Transverse colon (tissue), 4 donors: ENCODE results near the gene CFAP61. TPM values are rescaled to one million over a fixed set of nuclear protein-coding genes. Genes with fewer than 3 reads are reported as not detected.
A peak's percentile ranks its signal among the peaks of the same experiment; 100 is the strongest.
"Not testable (repeated sequence)": the region's sequence is repeated elsewhere in the genome, so short reads cannot be mapped to it uniquely, and the experiment has no call there.

Experiments used
- DNase-seq: peaks from one replicate; pipeline ENCODE4 v3.0.0-alpha.2; 2019
- H3K27ac ChIP-seq, 4 donors: fragments of 200-600 bp; sonication (generic); 2 replicates each; pipeline ENCODE4 v1.5.1; 2016 to 2018; ENCODE audit warnings: inconsistent platforms in 4 of 4
- H3K27me3 ChIP-seq: fragments of 200-600 bp; sonication (generic); 2 replicates; pipeline ENCODE4 v1.5.1; 2017; ENCODE audit warnings: inconsistent platforms
- H3K36me3 ChIP-seq, 4 donors: fragments of 200-600 bp; sonication (generic); 2 replicates each; pipeline ENCODE4 v1.5.1; 2017 to 2019; ENCODE audit warnings: inconsistent platforms in 4 of 4
- H3K4me1 ChIP-seq, 4 donors: fragments of 200-600 bp; sonication (generic); 2 replicates each; pipeline ENCODE4 v1.5.1; 2017 to 2020; ENCODE audit warnings: inconsistent platforms in 4 of 4
- H3K4me3 ChIP-seq, 4 donors: fragments of 200-600 bp; sonication (generic); 1 replicate in 1 of 4; 2 replicates in 3 of 4; pipeline versions ENCODE4 v1.5.1 to v1.6.1; 2017 to 2019; ENCODE audit warnings: inconsistent platforms in 4 of 4
- H3K9me3 ChIP-seq, 2 donors: fragments of 200-600 bp; sonication (generic); 2 replicates each; pipeline ENCODE4 v1.5.1; 2017 to 2019; ENCODE audit warnings: inconsistent platforms in 2 of 2
- EP300 ChIP-seq: sonication (generic); formaldehyde crosslinking; IDR thresholded peaks from one replicate; pipeline ENCODE4 v1.6.1; 2017; ENCODE audit warnings: antibody characterized with exemption, low read depth
- POLR2A ChIP-seq: fragments of 450-650 bp; IDR thresholded peaks from one replicate; pipeline ENCODE4 v1.6.1; 2016; ENCODE audit warnings: antibody characterized with exemption, mild to moderate bottlenecking, moderate library complexity
- POLR2AphosphoS5 ChIP-seq, 3 donors: sonication (generic); formaldehyde crosslinking; IDR thresholded peaks; one replicate each; pipeline ENCODE4 v1.6.1; 2016; ENCODE audit warnings: antibody characterized with exemption in 3 of 3
- WGBS, 2 donors: methylation state at CpG; one replicate each; pipeline ENCODE4 v1.1.5; 2018; ENCODE audit warnings: low coverage in 1 of 2; 5-methylcytosine and 5-hydroxymethylcytosine counted together
- in situ Hi-C, 4 donors: fragments of 200-750 bp; cut with MboI; loops; one replicate each; pipeline versions ENCODE4 v1.15.0 to v1.15.1; 2017; ENCODE audit warnings: low sequenced_read_pairs in 3 of 4, low pct_ligation_motif_present in 1 of 4, low pct_unique_long_range_greater_than_20kb in 1 of 4
- intact Hi-C: fragments of 100-400 bp; cut with DNase I; formaldehyde crosslinking; loops from one replicate; pipeline ENCODE4 v1.15.1; 2023; ENCODE audit warnings: low total_unique reads
- total RNA-seq, 4 donors: library from RNA; depleted of rRNA; stranded (reverse); fragments of >200 nt; gene quantifications; one replicate each; pipeline ENCODE4 v1.1.0, GENCODE V29; 2016
- TF ChIP-seq, protein P1 (sequence below), 5 experiments: fragments of 200-600 bp in 3 of 5; fragments of 450-650 bp in 2 of 5; sonication (generic) in 3 of 5; IDR thresholded peaks; 1 replicate in 2 of 5; 2 replicates in 3 of 5; pipeline ENCODE4 v1.5.1; 2016 to 2017; ENCODE audit warnings: antibody characterized with exemption in 5 of 5, inconsistent platforms in 3 of 5, mild to moderate bottlenecking in 2 of 5, moderate library complexity in 1 of 5

Gene CFAP61
- total RNA-seq, 4 donors from 2014 or later: 0.27 TPM; not detected in 3

DNA sequence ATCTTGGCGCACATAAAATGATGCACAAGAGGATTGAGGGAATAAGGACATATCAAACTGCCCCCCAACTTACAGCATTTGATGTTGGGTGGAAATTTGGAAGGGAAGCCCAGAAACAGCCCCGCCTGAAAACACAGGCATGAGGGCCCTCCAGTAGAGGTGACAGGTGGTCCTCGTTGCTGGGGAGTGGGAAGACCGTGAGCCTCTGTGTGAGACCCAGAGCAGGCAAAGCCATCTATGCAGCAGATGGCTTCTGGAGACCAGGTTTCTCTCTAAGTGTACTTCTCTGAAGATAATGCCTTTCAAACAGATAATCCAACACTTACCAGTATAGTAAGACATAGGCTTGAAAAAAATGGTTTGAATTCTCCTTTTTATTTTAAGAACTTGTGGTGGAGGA, 183.3 kb downstream of the CFAP61 start:
- intact Hi-C loops: no loop called here
- Histone ChIP-seq H3K36me3 (no peaks in the 10 kb centered on the region), H3K27me3 (no peaks in the 10 kb centered on the region), H3K4me3 (no peak overlapping the region), H3K27ac (no peak overlapping the region), H3K4me1 (no peaks in the 10 kb centered on the region), H3K9me3 (no peaks in the 10 kb centered on the region)
- in situ Hi-C loops: loop anchor here in 3 of 4 donors (10.0 to 25.0 kb wide), 2 partner anchors 148 to 151 kb away; no protein-coding TSS in a partner anchor
- no peak for DNase-seq
- WGBS, 2 donors: 80 to 87% methylated on average over 1 to 4 of the region's 4 CpGs
- TF ChIP-seq POLR2A (no peak), EP300 (no peak), POLR2AphosphoS5 (IDR thresholded peaks at IDR 0.05) (no peak)
- TF ChIP-seq, protein P1, sequence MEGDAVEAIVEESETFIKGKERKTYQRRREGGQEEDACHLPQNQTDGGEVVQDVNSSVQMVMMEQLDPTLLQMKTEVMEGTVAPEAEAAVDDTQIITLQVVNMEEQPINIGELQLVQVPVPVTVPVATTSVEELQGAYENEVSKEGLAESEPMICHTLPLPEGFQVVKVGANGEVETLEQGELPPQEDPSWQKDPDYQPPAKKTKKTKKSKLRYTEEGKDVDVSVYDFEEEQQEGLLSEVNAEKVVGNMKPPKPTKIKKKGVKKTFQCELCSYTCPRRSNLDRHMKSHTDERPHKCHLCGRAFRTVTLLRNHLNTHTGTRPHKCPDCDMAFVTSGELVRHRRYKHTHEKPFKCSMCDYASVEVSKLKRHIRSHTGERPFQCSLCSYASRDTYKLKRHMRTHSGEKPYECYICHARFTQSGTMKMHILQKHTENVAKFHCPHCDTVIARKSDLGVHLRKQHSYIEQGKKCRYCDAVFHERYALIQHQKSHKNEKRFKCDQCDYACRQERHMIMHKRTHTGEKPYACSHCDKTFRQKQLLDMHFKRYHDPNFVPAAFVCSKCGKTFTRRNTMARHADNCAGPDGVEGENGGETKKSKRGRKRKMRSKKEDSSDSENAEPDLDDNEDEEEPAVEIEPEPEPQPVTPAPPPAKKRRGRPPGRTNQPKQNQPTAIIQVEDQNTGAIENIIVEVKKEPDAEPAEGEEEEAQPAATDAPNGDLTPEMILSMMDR (IDR thresholded peaks at IDR 0.05): no peak

DNA sequence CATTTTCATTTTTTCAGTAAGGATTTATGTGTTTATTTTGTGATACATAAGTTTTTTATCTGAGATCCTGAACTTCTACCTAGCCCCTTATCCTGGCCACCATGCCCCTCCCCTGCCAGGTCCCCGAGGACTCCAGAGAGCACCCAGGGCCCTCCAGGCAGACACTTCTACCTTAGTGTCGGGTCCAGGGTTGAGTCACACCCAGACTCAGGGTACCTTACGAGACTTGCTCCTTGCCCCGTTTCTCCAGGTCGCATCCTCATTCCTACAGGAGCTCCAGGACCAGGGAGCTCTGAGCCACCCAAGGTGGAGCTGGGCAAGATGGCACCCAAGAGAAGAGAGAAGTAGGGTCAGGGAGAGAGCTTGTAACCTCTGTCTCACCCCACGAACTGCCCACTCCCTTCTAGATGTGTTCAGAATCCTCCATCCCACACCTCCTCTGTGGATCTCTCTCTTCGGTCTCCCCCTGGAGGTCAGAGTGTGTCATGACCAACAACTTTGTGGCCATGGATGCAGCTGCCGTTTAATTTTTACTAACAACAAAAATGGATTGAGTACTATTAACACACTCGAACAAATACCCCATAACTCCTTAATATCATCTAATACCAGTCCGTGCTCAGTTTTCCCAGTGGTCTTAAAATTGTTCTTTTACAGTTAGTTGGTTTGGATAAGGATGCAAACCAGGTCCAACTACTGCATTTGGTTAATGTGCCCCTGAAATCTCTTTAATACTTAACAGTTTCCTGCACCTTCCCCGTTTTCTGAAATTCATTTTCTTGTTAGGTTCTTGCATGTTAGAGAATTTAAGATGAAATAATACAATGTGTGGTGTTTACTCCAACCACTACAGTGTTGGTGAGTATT, 185.0 kb downstream of the CFAP61 start:
- Histone ChIP-seq H3K4me3 (no peak overlapping the region), H3K4me1 (no peaks in the 10 kb centered on the region), H3K27me3 (no peaks in the 10 kb centered on the region), H3K27ac (no peak overlapping the region), H3K9me3 (no peaks in the 10 kb centered on the region), H3K36me3 (no peaks in the 10 kb centered on the region)
- intact Hi-C loops: no loop called here
- TF ChIP-seq POLR2AphosphoS5 (IDR thresholded peaks at IDR 0.05): no peak
- TF ChIP-seq POLR2A: no peak
- TF ChIP-seq EP300: no peak
- TF ChIP-seq, protein P1 (IDR thresholded peaks at IDR 0.05): peak; percentile 57 to 79 (median 67)
- 34 to 43% methylated on average over 6 to 11 of the region's 11 CpGs for WGBS, 2 donors
- DNase-seq: peak; percentile 46
- in situ Hi-C loops: loop anchor here in 3 of 4 donors (10.0 to 25.0 kb wide), 2 partner anchors 150 to 153 kb away; no protein-coding TSS in a partner anchor

GRCh38 chr20:20241976-20242375, 189.6 kb downstream of the CFAP61 start:
- no peak overlapping the region for H3K27ac ChIP-seq
- no peak for DNase-seq
- no peaks in the 10 kb centered on the region for H3K9me3 ChIP-seq
- no peaks in the 10 kb centered on the region for H3K27me3 ChIP-seq
- 42 to 56% methylated on average over 1 of the region's 1 CpG for WGBS, 2 donors
- intact Hi-C loops: no loop called here
- H3K4me1 ChIP-seq: no peaks in the 10 kb centered on the region
- no peak overlapping the region for H3K4me3 ChIP-seq
- TF ChIP-seq POLR2A: no peak
- no peak for TF ChIP-seq EP300
- TF ChIP-seq, protein P1 (IDR thresholded peaks at IDR 0.05): no peak
- no peak for TF ChIP-seq POLR2AphosphoS5 (IDR thresholded peaks at IDR 0.05)
- no peaks in the 10 kb centered on the region for H3K36me3 ChIP-seq
- in situ Hi-C loops: loop anchor here in 1 of 4 donors (25.0 kb wide), 1 partner anchor 155 kb away; no protein-coding TSS in a partner anchor

DNA sequence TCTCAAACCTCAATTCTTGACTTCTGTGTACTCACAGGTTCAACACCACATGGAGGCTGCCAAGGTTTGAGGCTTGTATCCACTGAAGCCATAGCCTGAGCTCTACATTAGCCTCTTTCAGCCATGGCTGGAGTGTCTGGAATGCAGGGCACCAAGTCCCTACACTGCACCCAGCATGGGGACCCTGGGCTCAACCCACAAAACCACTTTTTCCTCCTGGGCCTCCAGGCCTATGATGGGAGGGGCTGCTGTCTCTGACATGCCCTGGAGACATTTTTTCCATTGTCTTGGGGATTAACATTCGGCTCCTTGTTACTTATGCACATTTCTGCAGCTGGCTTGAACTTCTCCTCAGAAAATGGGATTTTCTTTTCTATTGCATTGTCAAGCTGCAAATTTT, 192.1 kb downstream of the CFAP61 start:
- DNase-seq, H3K4me3 ChIP-seq, H3K36me3 ChIP-seq, H3K27ac ChIP-seq, intact Hi-C loops, H3K27me3 ChIP-seq, H3K9me3 ChIP-seq, H3K4me1 ChIP-seq: not testable (repeated sequence)
- WGBS, 2 donors: 93 to 100% methylated on average over 1 of the region's 1 CpG
- in situ Hi-C loops: loop anchor here in 1 of 4 donors (25.0 kb wide), 1 partner anchor 157 kb away; no protein-coding TSS in a partner anchor
